HCT116 (cell line): ENCODE results near the gene IRF2BP2.

Experiments used
- CTCF ChIP-seq, 3 experiments: fragments of 200-600 bp in 1 of 3; sonication (generic) in 1 of 3; IDR thresholded peaks in 2 of 3; conservative IDR thresholded peaks in 1 of 3; 2 replicates each; pipeline ENCODE4 v1.5.1; 2012 to 2017; ENCODE audit warnings: low read depth in 2 of 3, low read length in 2 of 3, antibody characterized with exemption in 1 of 3, borderline replicate concordance in 1 of 3, control low read depth in 1 of 3, mild to moderate bottlenecking in 1 of 3, mixed read lengths in 1 of 3, mixed run types in 1 of 3, moderate library complexity in 1 of 3; ENCODE audit not compliant: insufficient read depth in 1 of 3
- EZH2 ChIP-seq: fragments of 200-600 bp; sonication (generic); IDR thresholded peaks from 2 replicates; pipeline ENCODE4 v1.6.1; 2017; ENCODE audit warnings: antibody characterized with exemption, mixed run types
- EZH2phosphoT487 ChIP-seq: fragments of 200-600 bp; IDR thresholded peaks from 2 replicates; pipeline ENCODE4 v1.6.1; 2018; ENCODE audit warnings: antibody characterized with exemption, borderline replicate concordance
- MAX ChIP-seq: IDR thresholded peaks from 2 replicates; pipeline ENCODE4 v1.6.1; 2012
- POLR2A ChIP-seq: IDR thresholded peaks from 2 replicates; pipeline ENCODE4 v1.7.0; 2011; ENCODE audit warnings: borderline replicate concordance; ENCODE audit not compliant: insufficient read depth, insufficient read length; ENCODE audit errors: extremely low read depth
- POLR2AphosphoS5 ChIP-seq: IDR thresholded peaks from 2 replicates; pipeline ENCODE4 v1.6.1; 2011; ENCODE audit warnings: mild to moderate bottlenecking, low read depth, low read length, moderate library complexity
- RAD21 ChIP-seq: IDR thresholded peaks from 2 replicates; pipeline ENCODE4 v1.6.1; 2012; ENCODE audit warnings: low read depth, mild to moderate bottlenecking
- SP1 ChIP-seq: IDR thresholded peaks from 2 replicates; pipeline ENCODE4 v1.6.1; 2012; ENCODE audit warnings: low read depth
- ZNF274 ChIP-seq: fragments of 200-500 bp; sonication (Bioruptor generic); IDR thresholded peaks from 2 replicates; pipeline ENCODE4 v1.6.1; 2014; ENCODE audit warnings: mild to moderate bottlenecking, low read depth, low read length, inconsistent platforms

DNA sequence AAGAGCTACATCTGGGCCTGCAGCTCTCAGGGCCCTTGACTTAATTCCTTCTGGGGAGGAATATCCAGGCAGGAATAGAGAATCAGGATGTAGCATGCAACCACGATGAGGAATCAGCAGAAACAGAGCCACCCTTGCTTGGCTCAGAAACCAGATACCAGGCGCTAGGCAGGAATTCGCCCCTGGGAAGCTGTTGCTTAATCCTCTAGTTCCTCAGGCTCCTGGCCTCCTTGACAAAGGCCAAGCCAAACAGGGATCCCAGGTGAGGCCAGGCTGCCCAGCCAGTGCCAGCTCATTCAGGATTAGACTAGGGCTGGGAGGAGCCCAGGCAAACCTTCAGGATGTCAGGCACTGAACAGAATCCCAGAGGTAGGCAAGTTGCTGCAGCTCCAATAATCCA, 48.2 kb upstream of the IRF2BP2 start:
- TF ChIP-seq POLR2A, result no peak
- no peak for TF ChIP-seq CTCF (IDR thresholded peaks at IDR 0.05 in 2 of 3, conservative IDR thresholded peaks at IDR 0.05 in 1 of 3; ENCODE audit: borderline replicate concordance in 1 of 3, insufficient read depth in 1 of 3, low read depth in 2 of 3, low read length in 2 of 3)
- no peak for TF ChIP-seq ZNF274
- TF ChIP-seq EZH2, result no peak
- no peak for TF ChIP-seq EZH2phosphoT487
- TF ChIP-seq SP1, result no peak
- TF ChIP-seq RAD21, result no peak
- TF ChIP-seq MAX, result no peak
- no peak for TF ChIP-seq POLR2AphosphoS5
